Stimulated activated naive B cell treated with anti-CD40 and anti-IgM and Interleukin-4, amounts not matched to agents 10 μg/mL and 1 μg/mL and 100 μg/mL, for 72 hours (primary cell): ENCODE results near the gene ITK.
A peak's percentile ranks its signal among the peaks of the same experiment; 100 is the strongest.

ENCODE experiments used
- ATAC-seq, 2 donors: fragments of 150-1000 bp; cut with Tn5 transposase; replicated peaks; 2 replicates each; pipeline ENCODE4 v1.10.0; 2021; ENCODE audit warnings: moderate library complexity in 1 of 2
- DNase-seq: peaks from one replicate; pipeline ENCODE4 v3.0.0; 2021
- H3K27ac Mint-ChIP-seq: one replicate; pipeline ENCODE4 v1.8.0; 2022; ENCODE audit warnings: mild to moderate bottlenecking, mixed read lengths
- H3K27me3 Mint-ChIP-seq, 2 donors: one replicate each; pipeline ENCODE4 v1.8.0; 2022; ENCODE audit warnings: mixed read lengths in 2 of 2
- H3K36me3 Mint-ChIP-seq, 2 donors: one replicate each; pipeline ENCODE4 v1.8.0; 2022; ENCODE audit warnings: mixed read lengths in 2 of 2, mild to moderate bottlenecking in 1 of 2
- H3K4me1 Mint-ChIP-seq, 2 donors: one replicate each; pipeline ENCODE4 v1.8.0; 2022; ENCODE audit warnings: mixed read lengths in 2 of 2, mild to moderate bottlenecking in 1 of 2
- H3K4me3 Mint-ChIP-seq, 2 donors: one replicate each; pipeline ENCODE4 v1.8.0; 2022; ENCODE audit warnings: mild to moderate bottlenecking in 2 of 2, mixed read lengths in 2 of 2, moderate library complexity in 1 of 2
- H3K9me3 Mint-ChIP-seq, 2 donors: one replicate each; pipeline ENCODE4 v1.8.0; 2022; ENCODE audit warnings: mixed read lengths in 2 of 2, mild to moderate bottlenecking in 1 of 2

ITK gene

GRCh38 chr5:157283434-157283833 lies 102.8 kb downstream of the ITK start:
- ATAC-seq = peak; percentile 99 to 100
- H3K27ac Mint-ChIP-seq = peak overlapping the region; percentile 76
- DNase-seq = peak; percentile 68
- H3K27me3 Mint-ChIP-seq = no peaks in the 10 kb centered on the region
- peaks cover 3 to 7% of the 10 kb centered on the region in 2 donors for H3K9me3 Mint-ChIP-seq
- H3K4me3 Mint-ChIP-seq = peak overlapping the region; percentile 15 to 51
- H3K36me3 Mint-ChIP-seq = peaks cover 40 to 47% of the 10 kb centered on the region in 2 donors
- H3K4me1 Mint-ChIP-seq = peaks cover 47 to 79% of the 10 kb centered on the region in 2 donors

GRCh38 chr5:157284458-157285212 lies 104.0 kb downstream of the ITK start:
- Mint-ChIP-seq H3K4me3 (no peak overlapping the region), H3K27me3 (no peaks in the 10 kb centered on the region), H3K9me3 (peaks cover 3 to 7% of the 10 kb centered on the region in 2 donors), H3K4me1 (peaks cover 47 to 84% of the 10 kb centered on the region in 2 donors), H3K36me3 (peaks cover 47 to 56% of the 10 kb centered on the region in 2 donors), H3K27ac (peak overlapping the region; percentile 51)
- DNase-seq (no peak), ATAC-seq (no peak)

- DNase-seq (no peak), ATAC-seq (no peak)
- no peaks in the 10 kb centered on the region for H3K27me3 Mint-ChIP-seq
- H3K9me3 Mint-ChIP-seq = peaks cover 5 to 6% of the 10 kb centered on the region in 2 donors
- peaks cover 49 to 56% of the 10 kb centered on the region in 2 donors for H3K36me3 Mint-ChIP-seq
- H3K27ac Mint-ChIP-seq = peak overlapping the region; percentile 51
- peaks cover 49 to 84% of the 10 kb centered on the region in 2 donors for H3K4me1 Mint-ChIP-seq
- H3K4me3 Mint-ChIP-seq = no peak overlapping the region
These were observed 104.8 kb downstream of the ITK start for GRCh38 chr5:157285310-157286035.

- Mint-ChIP-seq H3K9me3 (peaks cover 5 to 6% of the 10 kb centered on the region in 2 donors), H3K4me3 (no peak overlapping the region), H3K27me3 (no peaks in the 10 kb centered on the region), H3K36me3 (peaks cover 53 to 60% of the 10 kb centered on the region in 2 donors), H3K27ac (no peak overlapping the region), H3K4me1 (peaks cover 52 to 85% of the 10 kb centered on the region in 2 donors)
- DNase-seq (no peak), ATAC-seq (no peak)
These were observed 106.1 kb downstream of the ITK start for GRCh38 chr5:157286761-157287211.

- peaks cover 59 to 60% of the 10 kb centered on the region in 2 donors for H3K36me3 Mint-ChIP-seq
- H3K27me3 Mint-ChIP-seq = no peaks in the 10 kb centered on the region
- no peak overlapping the region for H3K4me3 Mint-ChIP-seq
- H3K27ac Mint-ChIP-seq = peak overlapping the region; percentile 74
- peaks cover 36 to 74% of the 10 kb centered on the region in 2 donors for H3K4me1 Mint-ChIP-seq
- peaks cover 1 to 6% of the 10 kb centered on the region in 2 donors for H3K9me3 Mint-ChIP-seq
- no peak for ATAC-seq
- no peak for DNase-seq
These were observed 107.9 kb downstream of the ITK start for GRCh38 chr5:157288405-157289163.

GRCh38 chr5:157289164-157289819 lies 108.7 kb downstream of the ITK start:
- H3K27me3 Mint-ChIP-seq = no peaks in the 10 kb centered on the region
- no peak overlapping the region for H3K4me3 Mint-ChIP-seq
- ATAC-seq = no peak
- H3K4me1 Mint-ChIP-seq = peaks cover 33 to 67% of the 10 kb centered on the region in 2 donors
- DNase-seq = no peak
- peaks cover 63 to 65% of the 10 kb centered on the region in 2 donors for H3K36me3 Mint-ChIP-seq
- peak overlapping the region; percentile 74 for H3K27ac Mint-ChIP-seq
- H3K9me3 Mint-ChIP-seq = peaks cover 1 to 6% of the 10 kb centered on the region in 2 donors

GRCh38 chr5:157290156-157290980 lies 109.7 kb downstream of the ITK start:
- DNase-seq (no peak), ATAC-seq (peak in 1 of 2 donors; percentile 16)
- Mint-ChIP-seq H3K4me1 (peaks cover 23 to 57% of the 10 kb centered on the region in 2 donors), H3K27me3 (no peaks in the 10 kb centered on the region), H3K9me3 (peaks cover 1 to 6% of the 10 kb centered on the region in 2 donors), H3K36me3 (peaks cover 64 to 66% of the 10 kb centered on the region in 2 donors), H3K27ac (peak overlapping the region; percentile 88), H3K4me3 (peak overlapping the region in 1 of 2 donors; percentile 52)

GRCh38 chr5:157290981-157291711 lies 110.5 kb downstream of the ITK start:
- H3K27me3 Mint-ChIP-seq = no peaks in the 10 kb centered on the region
- peaks cover 23 to 56% of the 10 kb centered on the region in 2 donors for H3K4me1 Mint-ChIP-seq
- H3K9me3 Mint-ChIP-seq = peaks cover 1 to 6% of the 10 kb centered on the region in 2 donors
- peak overlapping the region; percentile 88 for H3K27ac Mint-ChIP-seq
- H3K36me3 Mint-ChIP-seq = peaks cover 67 to 74% of the 10 kb centered on the region in 2 donors
- peak; percentile 65 for DNase-seq
- peak; percentile 96 to 97 for ATAC-seq
- H3K4me3 Mint-ChIP-seq = peak overlapping the region; percentile 8 to 52

- Mint-ChIP-seq H3K27me3 (no peaks in the 10 kb centered on the region), H3K36me3 (peaks cover 72 to 82% of the 10 kb centered on the region in 2 donors), H3K4me1 (peaks cover 23 to 49% of the 10 kb centered on the region in 2 donors), H3K27ac (no peak overlapping the region), H3K9me3 (peaks cover 1 to 6% of the 10 kb centered on the region in 2 donors), H3K4me3 (no peak overlapping the region)
- no peak for ATAC-seq
- no peak for DNase-seq
These were observed 112.0 kb downstream of the ITK start for GRCh38 chr5:157292599-157292998.

GRCh38 chr5:157294407-157295091 lies 113.9 kb downstream of the ITK start:
- Mint-ChIP-seq H3K9me3 (peaks cover 1 to 6% of the 10 kb centered on the region in 2 donors), H3K27ac (peak overlapping the region; percentile 1), H3K27me3 (no peaks in the 10 kb centered on the region), H3K4me3 (no peak overlapping the region), H3K4me1 (peaks cover 20 to 35% of the 10 kb centered on the region in 2 donors), H3K36me3 (peaks cover 70 to 77% of the 10 kb centered on the region in 2 donors)
- DNase-seq = no peak
- ATAC-seq = no peak

GRCh38 chr5:157295247-157295646 lies 114.6 kb downstream of the ITK start:
- no peak for ATAC-seq
- Mint-ChIP-seq H3K4me1 (peaks cover 16 to 28% of the 10 kb centered on the region in 2 donors), H3K27me3 (no peaks in the 10 kb centered on the region)

GRCh38 chr5:157300564-157300963 lies 119.9 kb downstream of the ITK start:
- H3K27ac Mint-ChIP-seq = no peak overlapping the region
- H3K4me3 Mint-ChIP-seq = no peak overlapping the region
- no peak for DNase-seq
- no peaks in the 10 kb centered on the region for H3K27me3 Mint-ChIP-seq
- H3K36me3 Mint-ChIP-seq = peaks cover 50 to 73% of the 10 kb centered on the region in 2 donors
- no peak for ATAC-seq
- peaks cover 3 to 4% of the 10 kb centered on the region in 2 donors for H3K4me1 Mint-ChIP-seq
- H3K9me3 Mint-ChIP-seq = no peaks in the 10 kb centered on the region

More at GRCh38 chr5:157295247-157295646, 114.6 kb downstream of the ITK start:
- DNase-seq = no peak
- H3K9me3 Mint-ChIP-seq = peaks cover 1 to 6% of the 10 kb centered on the region in 2 donors
- no peak overlapping the region for H3K27ac Mint-ChIP-seq
- H3K36me3 Mint-ChIP-seq = peaks cover 69 to 75% of the 10 kb centered on the region in 2 donors
- H3K4me3 Mint-ChIP-seq = no peak overlapping the region
